Chondrocyte (in vitro differentiated cells): ENCODE measurements around the gene MRPL10. TPM values are rescaled to one million over a fixed set of nuclear protein-coding genes. Genes with fewer than 3 reads are reported as not detected.

Source experiments
- DNase-seq: peaks from one replicate; pipeline ENCODE4 v3.0.0; 2021; ENCODE audit warnings: mixed read lengths, low spot score
- H3K27ac Mint-ChIP-seq: one replicate; pipeline ENCODE4 v1.8.0; 2021; ENCODE audit warnings: mild to moderate bottlenecking, moderate library complexity, mixed read lengths; ENCODE audit not compliant: unreplicated experiment
- H3K27me3 Mint-ChIP-seq: 2 replicates; pipeline ENCODE4 v1.8.0; 2021; ENCODE audit warnings: low read depth, mixed read lengths
- H3K36me3 Mint-ChIP-seq: 2 replicates; pipeline ENCODE4 v1.8.0; 2021; ENCODE audit warnings: low read depth, mixed read lengths
- H3K4me1 Mint-ChIP-seq: 2 replicates; pipeline ENCODE4 v1.8.0; 2021; ENCODE audit warnings: low read depth, mild to moderate bottlenecking, mixed read lengths
- H3K4me3 Mint-ChIP-seq: one replicate; pipeline ENCODE4 v1.8.0; 2021; ENCODE audit warnings: mild to moderate bottlenecking, moderate library complexity, mixed read lengths; ENCODE audit not compliant: unreplicated experiment
- H3K9me3 Mint-ChIP-seq: 2 replicates; pipeline ENCODE4 v1.8.0; 2021; ENCODE audit warnings: low read depth, mixed read lengths
- CTCF ChIP-seq: fragments of 200-600 bp; sonication (generic); IDR thresholded peaks from 2 replicates; pipeline ENCODE4 v1.5.0; 2021; ENCODE audit warnings: antibody characterized with exemption, mild to moderate bottlenecking, moderate library complexity
- total RNA-seq: library from RNA; stranded (reverse); gene quantifications from 3 replicates; pipeline ENCODE4 v1.2.1, GENCODE V29; 2021

The MRPL10 gene
- total RNA-seq, 1 donor from 2014 or later = 25.4 TPM

- Mint-ChIP-seq H3K27me3 (no peaks in the 10 kb centered on the region), H3K9me3 (no peaks in the 10 kb centered on the region), H3K27ac (no peak overlapping the region), H3K36me3 (peaks cover 18% of the 10 kb centered on the region), H3K4me1 (peaks cover 27% of the 10 kb centered on the region), H3K4me3 (no peak overlapping the region)
- no peak for DNase-seq
- TF ChIP-seq CTCF = no peak
Measured at GRCh38 chr17:47823519-47823918, 7.8 kb downstream of the MRPL10 start.

- no peak for TF ChIP-seq CTCF
- DNase-seq = no peak
- Mint-ChIP-seq H3K36me3 (peaks cover 20% of the 10 kb centered on the region), H3K4me1 (peaks cover 27% of the 10 kb centered on the region), H3K9me3 (no peaks in the 10 kb centered on the region), H3K27me3 (no peaks in the 10 kb centered on the region), H3K4me3 (peak overlapping the region; percentile 44), H3K27ac (peak overlapping the region; percentile 22)
Measured at GRCh38 chr17:47822785-47823184, 8.6 kb downstream of the MRPL10 start.

GRCh38 chr17:47821424-47822391 is 9.6 kb downstream of the MRPL10 start, which contains the start of gene OSBPL7:
Gene OSBPL7, minus strand, starts transcription at chr17:47821794. Its CDS starts 1,516 bp downstream, at chr17:47820278.
- Mint-ChIP-seq H3K9me3 (no peaks in the 10 kb centered on the region), H3K27me3 (no peaks in the 10 kb centered on the region), H3K4me1 (peaks cover 27% of the 10 kb centered on the region), H3K4me3 (peak within 1 kb of the TSS; percentile 93), H3K27ac (peak within 1 kb of the TSS; percentile 85), H3K36me3 (peaks cover 24% of the 10 kb centered on the region)
- peak; percentile 70 for TF ChIP-seq CTCF
- no peak for DNase-seq

- H3K4me3 Mint-ChIP-seq = peak overlapping the region; percentile 93
- TF ChIP-seq CTCF = no peak
- peaks cover 20% of the 10 kb centered on the region for H3K36me3 Mint-ChIP-seq
- H3K27me3 Mint-ChIP-seq = no peaks in the 10 kb centered on the region
- H3K4me1 Mint-ChIP-seq = peaks cover 27% of the 10 kb centered on the region
- no peak for DNase-seq
- peak overlapping the region; percentile 85 for H3K27ac Mint-ChIP-seq
- no peaks in the 10 kb centered on the region for H3K9me3 Mint-ChIP-seq
Measured at GRCh38 chr17:47821031-47821423, 10.3 kb downstream of the MRPL10 start.

- peak; percentile 75 for DNase-seq
- TF ChIP-seq CTCF = no peak
- peak overlapping the region; percentile 85 for H3K27ac Mint-ChIP-seq
- H3K36me3 Mint-ChIP-seq = peaks cover 23% of the 10 kb centered on the region
- peaks cover 27% of the 10 kb centered on the region for H3K4me1 Mint-ChIP-seq
- H3K9me3 Mint-ChIP-seq = no peaks in the 10 kb centered on the region
- peak overlapping the region; percentile 93 for H3K4me3 Mint-ChIP-seq
- H3K27me3 Mint-ChIP-seq = no peaks in the 10 kb centered on the region
Measured at GRCh38 chr17:47820033-47820789, 11.1 kb downstream of the MRPL10 start.
